ENCODE data around the gene POC1B. TPM values are rescaled to one million over a fixed set of nuclear protein-coding genes. Genes with fewer than 3 reads are reported as not detected.

Gene POC1B
- total RNA-seq, 4 donors from 2014 or later: 17.6 to 35.2 (median 23.8) TPM

- peak; percentile 28 to 58 (median 48) for TF ChIP-seq CTCF (IDR thresholded peaks at IDR 0.05)
- no peak for TF ChIP-seq POLR2AphosphoS5 (IDR thresholded peaks at IDR 0.05)
These were observed 54.9 kb downstream of the POC1B start for GRCh38 chr12:89470741-89471509.

GRCh38 chr12:89469361-89469760, 56.5 kb downstream of the POC1B start:
- H3K4me1 ChIP-seq: peaks cover 0 to 4% (median 0%) of the 10 kb centered on the region in 3 donors
- no peaks in the 10 kb centered on the region for H3K36me3 ChIP-seq
- no peak overlapping the region for H3K4me3 ChIP-seq
- no peak overlapping the region for H3K27ac ChIP-seq
- TF ChIP-seq POLR2A (IDR thresholded peaks at IDR 0.05) (no peak), CTCF (IDR thresholded peaks at IDR 0.05) (no peak), POLR2AphosphoS5 (IDR thresholded peaks at IDR 0.05) (no peak), EP300 (IDR thresholded peaks at IDR 0.05) (no peak)
- no peaks in the 10 kb centered on the region for H3K9me3 ChIP-seq
- H3K27me3 ChIP-seq: no peaks in the 10 kb centered on the region
- WGBS, 2 donors (ENCODE audit: low coverage in 1 of 2): 71 to 93% methylated on average over 3 of the region's 3 CpGs
- ATAC-seq: no peak

More at GRCh38 chr12:89470741-89471509, 54.9 kb downstream of the POC1B start:
- no peaks in the 10 kb centered on the region for H3K27me3 ChIP-seq
- H3K4me1 ChIP-seq: no peaks in the 10 kb centered on the region
- H3K9me3 ChIP-seq: no peaks in the 10 kb centered on the region
- ATAC-seq: peak; percentile 55
- no peak overlapping the region for H3K27ac ChIP-seq
- WGBS, 2 donors (ENCODE audit: low coverage in 1 of 2): 53 to 65% methylated on average over 3 of the region's 3 CpGs
- no peaks in the 10 kb centered on the region for H3K36me3 ChIP-seq
- no peak overlapping the region for H3K4me3 ChIP-seq

- Histone ChIP-seq H3K4me3 (no peak overlapping the region), H3K9me3 (no peaks in the 10 kb centered on the region), H3K36me3 (no peaks in the 10 kb centered on the region), H3K27ac (no peak overlapping the region), H3K27me3 (no peaks in the 10 kb centered on the region), H3K4me1 (peaks cover 0 to 4% (median 0%) of the 10 kb centered on the region in 3 donors)
- TF ChIP-seq POLR2A (IDR thresholded peaks at IDR 0.05) (no peak), POLR2AphosphoS5 (IDR thresholded peaks at IDR 0.05) (no peak), EP300 (IDR thresholded peaks at IDR 0.05) (no peak), CTCF (IDR thresholded peaks at IDR 0.05) (no peak)
- 85% methylated on average over 4 of the region's 4 CpGs; no CpG with 5 or more reads in 1 of the 2 donors for WGBS, 2 donors (ENCODE audit: low coverage in 1 of 2)
- no peak for ATAC-seq
These were observed 57.1 kb downstream of the POC1B start for GRCh38 chr12:89468648-89469326.

- Histone ChIP-seq H3K27ac (no peak overlapping the region), H3K4me1 (peaks cover 0 to 4% (median 0%) of the 10 kb centered on the region in 3 donors), H3K9me3 (no peaks in the 10 kb centered on the region), H3K4me3 (no peak overlapping the region), H3K27me3 (no peaks in the 10 kb centered on the region), H3K36me3 (no peaks in the 10 kb centered on the region)
- TF ChIP-seq EP300 (IDR thresholded peaks at IDR 0.05): no peak
- no peak for TF ChIP-seq CTCF (IDR thresholded peaks at IDR 0.05)
- TF ChIP-seq POLR2AphosphoS5 (IDR thresholded peaks at IDR 0.05): no peak
- TF ChIP-seq POLR2A (IDR thresholded peaks at IDR 0.05): no peak
- ATAC-seq: no peak
- 72 to 100% methylated on average over 1 of the region's 1 CpG for whole genome bisulfite sequencing, 2 donors (ENCODE audit: low coverage in 1 of 2)
These were observed 57.8 kb downstream of the POC1B start for GRCh38 chr12:89468017-89468416.

Measured in gastroesophageal sphincter (tissue), 4 donors.